ENCODE results near the gene WDR47. TPM values are rescaled to one million over a fixed set of nuclear protein-coding genes. Genes with fewer than 3 reads are reported as not detected.

Gene WDR47
- total RNA-seq, 2 experiments from 2014 or later = 16.2 to 18.7 TPM

GRCh38 chr1:109080441-109081082 is 38.7 kb upstream of the WDR47 start:
- peaks cover 7% of the 10 kb centered on the region for H3K4me1 Mint-ChIP-seq (ENCODE audit: low read depth)
- no peaks in the 10 kb centered on the region for H3K36me3 ChIP-seq (ENCODE audit: insufficient read depth, low read length)
- H3K9me3 Mint-ChIP-seq = no peaks in the 10 kb centered on the region
- intact Hi-C loops (cut with DNase I, micrococcal nuclease) = no loop called here
- H3K4me3 ChIP-seq (ENCODE audit: low read length) = no peak overlapping the region
- no peaks in the 10 kb centered on the region for H3K27me3 Mint-ChIP-seq
- DNase-seq = no peak
- ATAC-seq (ENCODE audit: poor library complexity) = no peak
- no peaks in the 10 kb centered on the region for H3K27me3 ChIP-seq (ENCODE audit: control insufficient read depth in 1 of 2, insufficient read depth in 2 of 2, low read length in 2 of 2)
- no peak overlapping the region for H3K4me3 Mint-ChIP-seq
- ChIA-PET CTCF (no interaction called here), POLR2A (interaction anchor here (1.1 kb wide), 1 partner anchor 10 kb away, joined by 3 read pairs; the partner anchor contains the start of gene TMEM167B)
- H3K36me3 Mint-ChIP-seq (ENCODE audit: low read depth) = peaks cover 5% of the 10 kb centered on the region
- H3K27ac Mint-ChIP-seq = no peak overlapping the region
- H3K27ac ChIP-seq (ENCODE audit: low read depth in 1 of 2, low read length in 2 of 2) = no peak overlapping the region
- TF ChIP-seq, protein P1, sequence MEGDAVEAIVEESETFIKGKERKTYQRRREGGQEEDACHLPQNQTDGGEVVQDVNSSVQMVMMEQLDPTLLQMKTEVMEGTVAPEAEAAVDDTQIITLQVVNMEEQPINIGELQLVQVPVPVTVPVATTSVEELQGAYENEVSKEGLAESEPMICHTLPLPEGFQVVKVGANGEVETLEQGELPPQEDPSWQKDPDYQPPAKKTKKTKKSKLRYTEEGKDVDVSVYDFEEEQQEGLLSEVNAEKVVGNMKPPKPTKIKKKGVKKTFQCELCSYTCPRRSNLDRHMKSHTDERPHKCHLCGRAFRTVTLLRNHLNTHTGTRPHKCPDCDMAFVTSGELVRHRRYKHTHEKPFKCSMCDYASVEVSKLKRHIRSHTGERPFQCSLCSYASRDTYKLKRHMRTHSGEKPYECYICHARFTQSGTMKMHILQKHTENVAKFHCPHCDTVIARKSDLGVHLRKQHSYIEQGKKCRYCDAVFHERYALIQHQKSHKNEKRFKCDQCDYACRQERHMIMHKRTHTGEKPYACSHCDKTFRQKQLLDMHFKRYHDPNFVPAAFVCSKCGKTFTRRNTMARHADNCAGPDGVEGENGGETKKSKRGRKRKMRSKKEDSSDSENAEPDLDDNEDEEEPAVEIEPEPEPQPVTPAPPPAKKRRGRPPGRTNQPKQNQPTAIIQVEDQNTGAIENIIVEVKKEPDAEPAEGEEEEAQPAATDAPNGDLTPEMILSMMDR (IDR thresholded peaks at IDR 0.05) = no peak
- peaks cover 9% of the 10 kb centered on the region for H3K4me1 ChIP-seq (ENCODE audit: insufficient read depth, low read length)
- H3K9me3 ChIP-seq (ENCODE audit: control insufficient read depth in 1 of 2, insufficient read depth in 1 of 2, low read length in 2 of 2) = no peaks in the 10 kb centered on the region

DNA sequence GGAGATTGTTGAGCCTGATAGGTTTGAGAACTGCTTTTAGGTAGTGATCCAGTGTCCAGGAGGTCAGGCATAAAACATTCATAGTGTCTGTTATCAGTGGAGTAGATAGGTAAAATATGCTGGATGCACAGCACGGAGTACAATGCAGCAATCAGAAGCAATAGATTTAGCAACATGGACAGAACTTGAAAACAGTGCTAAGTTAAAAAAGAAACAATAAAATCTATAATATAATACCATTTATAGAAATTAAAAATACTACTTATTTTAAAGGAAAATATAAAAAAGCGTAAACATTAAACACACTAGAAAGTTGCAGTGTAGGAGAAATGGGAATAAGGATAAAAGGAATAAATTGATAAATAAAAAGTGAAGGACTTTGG is 37.3 kb upstream of the WDR47 start:
- Mint-ChIP-seq H3K9me3 (no peaks in the 10 kb centered on the region), H3K27ac (no peak overlapping the region), H3K36me3 (ENCODE audit: low read depth) (peaks cover 16% of the 10 kb centered on the region), H3K4me3 (no peak overlapping the region), H3K27me3 (no peaks in the 10 kb centered on the region), H3K4me1 (ENCODE audit: low read depth) (peaks cover 14% of the 10 kb centered on the region)
- ChIA-PET POLR2A (no interaction called here), CTCF (no interaction called here)
- DNase-seq (no peak), ATAC-seq (ENCODE audit: poor library complexity) (no peak)
- TF ChIP-seq, protein P1 (IDR thresholded peaks at IDR 0.05) = no peak
- Histone ChIP-seq H3K4me3 (ENCODE audit: low read length) (no peak overlapping the region), H3K9me3 (ENCODE audit: control insufficient read depth in 1 of 2, insufficient read depth in 1 of 2, low read length in 2 of 2) (no peaks in the 10 kb centered on the region), H3K36me3 (ENCODE audit: insufficient read depth, low read length) (no peaks in the 10 kb centered on the region), H3K27me3 (ENCODE audit: control insufficient read depth in 1 of 2, insufficient read depth in 2 of 2, low read length in 2 of 2) (no peaks in the 10 kb centered on the region), H3K4me1 (ENCODE audit: insufficient read depth, low read length) (peaks cover 12% of the 10 kb centered on the region), H3K27ac (ENCODE audit: low read depth in 1 of 2, low read length in 2 of 2) (no peak overlapping the region)
- intact Hi-C loops (cut with DNase I, micrococcal nuclease) = no loop called here

DNA sequence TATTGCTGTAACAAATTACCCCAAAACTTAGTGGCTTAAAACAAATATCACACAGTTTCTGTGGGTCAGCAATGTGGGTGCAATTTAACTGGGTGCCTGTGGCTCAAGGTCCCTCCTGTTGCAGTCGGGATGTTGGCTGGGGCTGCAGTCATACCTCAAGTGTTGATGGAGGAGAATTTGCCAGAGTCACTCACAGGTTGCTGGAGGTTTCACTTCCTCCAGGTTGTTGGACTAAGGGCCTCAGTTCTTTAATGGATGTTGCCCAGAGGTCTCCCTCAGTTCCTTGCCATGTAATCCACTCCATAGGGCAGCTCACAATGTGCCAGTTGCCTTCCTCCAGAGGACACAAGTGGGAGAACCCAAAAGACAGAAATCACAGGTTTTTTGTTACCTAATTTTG is 36.4 kb upstream of the WDR47 start:
- H3K4me3 Mint-ChIP-seq = no peak overlapping the region
- ATAC-seq (ENCODE audit: poor library complexity) (no peak), DNase-seq (no peak)
- no peaks in the 10 kb centered on the region for H3K9me3 ChIP-seq (ENCODE audit: control insufficient read depth in 1 of 2, insufficient read depth in 1 of 2, low read length in 2 of 2)
- no peaks in the 10 kb centered on the region for H3K36me3 ChIP-seq (ENCODE audit: insufficient read depth, low read length)
- CTCF ChIA-PET = interaction anchor here (0.7 to 2.8 kb wide), 2 partner anchors 21 to 562 kb away, joined by 3 to 26 read pairs; no protein-coding TSS in a partner anchor
- H3K27me3 Mint-ChIP-seq = no peaks in the 10 kb centered on the region
- peak overlapping the region; percentile 68 for H3K27ac Mint-ChIP-seq
- H3K9me3 Mint-ChIP-seq = no peaks in the 10 kb centered on the region
- POLR2A ChIA-PET = interaction anchor here (3.1 kb wide), 1 partner anchor 22 kb away, joined by 83 read pairs; no protein-coding TSS in a partner anchor
- no peaks in the 10 kb centered on the region for H3K27me3 ChIP-seq (ENCODE audit: control insufficient read depth in 1 of 2, insufficient read depth in 2 of 2, low read length in 2 of 2)
- intact Hi-C loops (cut with DNase I, micrococcal nuclease) = no loop called here
- H3K4me3 ChIP-seq (ENCODE audit: low read length) = no peak overlapping the region
- peaks cover 14% of the 10 kb centered on the region for H3K4me1 Mint-ChIP-seq (ENCODE audit: low read depth)
- TF ChIP-seq, protein P1 (IDR thresholded peaks at IDR 0.05) = no peak
- H3K27ac ChIP-seq (ENCODE audit: low read depth in 1 of 2, low read length in 2 of 2) = no peak overlapping the region
- peaks cover 19% of the 10 kb centered on the region for H3K36me3 Mint-ChIP-seq (ENCODE audit: low read depth)
- H3K4me1 ChIP-seq (ENCODE audit: insufficient read depth, low read length) = peaks cover 12% of the 10 kb centered on the region

All from CD4-positive, alpha-beta T cell (primary cell).